ENCODE data around the gene GUCY2D. TPM values are rescaled to one million over a fixed set of nuclear protein-coding genes. Genes with fewer than 3 reads are reported as not detected.

GUCY2D gene
- total and polyA plus RNA-seq, 2 experiments from 2014 or later: 0.07 to 0.08 TPM

DNA sequence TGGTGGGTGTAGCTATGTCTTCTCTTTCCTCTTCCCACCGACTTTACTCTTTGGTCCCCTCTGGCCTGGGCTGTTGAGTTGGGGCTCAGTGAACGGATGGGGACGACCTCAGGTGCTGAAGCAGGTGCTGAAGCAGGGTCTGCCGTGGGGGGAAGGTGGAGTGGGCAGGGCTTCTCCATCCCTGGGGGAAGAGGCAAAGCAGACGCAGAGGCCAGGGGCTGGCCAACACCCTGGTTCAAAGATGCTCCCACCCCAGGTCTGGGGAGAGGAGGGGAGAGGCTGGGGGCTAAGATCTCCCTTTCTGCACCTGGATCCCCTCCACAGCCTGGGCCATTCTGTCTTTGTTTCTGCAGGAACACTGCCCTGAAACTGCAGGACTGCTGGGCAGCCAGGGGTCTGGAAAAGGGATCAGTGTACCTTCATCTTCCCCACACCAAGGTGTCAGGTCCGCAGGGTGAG lies 62.2 kb downstream of the GUCY2D start:
- H3K4me3 Mint-ChIP-seq: peak overlapping the region; percentile 56
- Histone ChIP-seq H3K9me2 (ENCODE audit: insufficient read depth) (no peaks in the 10 kb centered on the region), H4K20me1 (replicated peaks; ENCODE audit: insufficient read depth) (no peaks in the 10 kb centered on the region), H2AFZ (0 out of 2 replicates have a peak overlapping the region, but pooled peaks have one; percentile 18), H3K4me2 (peak overlapping the region; percentile 48; the same call in 1 of the 2 replicates), H3K4me1 (ENCODE audit: insufficient read depth) (peaks cover 33% of the 10 kb centered on the region), H3K27me3 (ENCODE audit: insufficient read depth) (peaks cover 94% of the 10 kb centered on the region), H3K36me3 (ENCODE audit: insufficient read depth) (no peaks in the 10 kb centered on the region), H3F3A (replicated peaks; ENCODE audit: low read depth) (no peaks in the 10 kb centered on the region), H3K79me2 (replicated peaks; ENCODE audit: insufficient read depth) (no peaks in the 10 kb centered on the region), H3K4me3 (peak overlapping the region; percentile 46; the same call in 1 of the 2 replicates), H3K27ac (ENCODE audit: low read depth) (no peak overlapping the region)
- peaks cover 73% of the 10 kb centered on the region for H3K27me3 Mint-ChIP-seq (ENCODE audit: insufficient read depth, low read depth, poor library complexity)
- DNase-seq (ENCODE audit: low spot score) (no peak), ATAC-seq (peak; percentile 13)
- H3K36me3 Mint-ChIP-seq (ENCODE audit: low read depth): no peaks in the 10 kb centered on the region
- no peaks in the 10 kb centered on the region; the same call in 2 of the 3 replicates for H3K9me3 Mint-ChIP-seq
- TF ChIP-seq, protein P1, sequence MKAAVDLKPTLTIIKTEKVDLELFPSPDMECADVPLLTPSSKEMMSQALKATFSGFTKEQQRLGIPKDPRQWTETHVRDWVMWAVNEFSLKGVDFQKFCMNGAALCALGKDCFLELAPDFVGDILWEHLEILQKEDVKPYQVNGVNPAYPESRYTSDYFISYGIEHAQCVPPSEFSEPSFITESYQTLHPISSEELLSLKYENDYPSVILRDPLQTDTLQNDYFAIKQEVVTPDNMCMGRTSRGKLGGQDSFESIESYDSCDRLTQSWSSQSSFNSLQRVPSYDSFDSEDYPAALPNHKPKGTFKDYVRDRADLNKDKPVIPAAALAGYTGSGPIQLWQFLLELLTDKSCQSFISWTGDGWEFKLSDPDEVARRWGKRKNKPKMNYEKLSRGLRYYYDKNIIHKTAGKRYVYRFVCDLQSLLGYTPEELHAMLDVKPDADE (IDR thresholded peaks at IDR 0.05): no peak
- TF ChIP-seq, protein P2, sequence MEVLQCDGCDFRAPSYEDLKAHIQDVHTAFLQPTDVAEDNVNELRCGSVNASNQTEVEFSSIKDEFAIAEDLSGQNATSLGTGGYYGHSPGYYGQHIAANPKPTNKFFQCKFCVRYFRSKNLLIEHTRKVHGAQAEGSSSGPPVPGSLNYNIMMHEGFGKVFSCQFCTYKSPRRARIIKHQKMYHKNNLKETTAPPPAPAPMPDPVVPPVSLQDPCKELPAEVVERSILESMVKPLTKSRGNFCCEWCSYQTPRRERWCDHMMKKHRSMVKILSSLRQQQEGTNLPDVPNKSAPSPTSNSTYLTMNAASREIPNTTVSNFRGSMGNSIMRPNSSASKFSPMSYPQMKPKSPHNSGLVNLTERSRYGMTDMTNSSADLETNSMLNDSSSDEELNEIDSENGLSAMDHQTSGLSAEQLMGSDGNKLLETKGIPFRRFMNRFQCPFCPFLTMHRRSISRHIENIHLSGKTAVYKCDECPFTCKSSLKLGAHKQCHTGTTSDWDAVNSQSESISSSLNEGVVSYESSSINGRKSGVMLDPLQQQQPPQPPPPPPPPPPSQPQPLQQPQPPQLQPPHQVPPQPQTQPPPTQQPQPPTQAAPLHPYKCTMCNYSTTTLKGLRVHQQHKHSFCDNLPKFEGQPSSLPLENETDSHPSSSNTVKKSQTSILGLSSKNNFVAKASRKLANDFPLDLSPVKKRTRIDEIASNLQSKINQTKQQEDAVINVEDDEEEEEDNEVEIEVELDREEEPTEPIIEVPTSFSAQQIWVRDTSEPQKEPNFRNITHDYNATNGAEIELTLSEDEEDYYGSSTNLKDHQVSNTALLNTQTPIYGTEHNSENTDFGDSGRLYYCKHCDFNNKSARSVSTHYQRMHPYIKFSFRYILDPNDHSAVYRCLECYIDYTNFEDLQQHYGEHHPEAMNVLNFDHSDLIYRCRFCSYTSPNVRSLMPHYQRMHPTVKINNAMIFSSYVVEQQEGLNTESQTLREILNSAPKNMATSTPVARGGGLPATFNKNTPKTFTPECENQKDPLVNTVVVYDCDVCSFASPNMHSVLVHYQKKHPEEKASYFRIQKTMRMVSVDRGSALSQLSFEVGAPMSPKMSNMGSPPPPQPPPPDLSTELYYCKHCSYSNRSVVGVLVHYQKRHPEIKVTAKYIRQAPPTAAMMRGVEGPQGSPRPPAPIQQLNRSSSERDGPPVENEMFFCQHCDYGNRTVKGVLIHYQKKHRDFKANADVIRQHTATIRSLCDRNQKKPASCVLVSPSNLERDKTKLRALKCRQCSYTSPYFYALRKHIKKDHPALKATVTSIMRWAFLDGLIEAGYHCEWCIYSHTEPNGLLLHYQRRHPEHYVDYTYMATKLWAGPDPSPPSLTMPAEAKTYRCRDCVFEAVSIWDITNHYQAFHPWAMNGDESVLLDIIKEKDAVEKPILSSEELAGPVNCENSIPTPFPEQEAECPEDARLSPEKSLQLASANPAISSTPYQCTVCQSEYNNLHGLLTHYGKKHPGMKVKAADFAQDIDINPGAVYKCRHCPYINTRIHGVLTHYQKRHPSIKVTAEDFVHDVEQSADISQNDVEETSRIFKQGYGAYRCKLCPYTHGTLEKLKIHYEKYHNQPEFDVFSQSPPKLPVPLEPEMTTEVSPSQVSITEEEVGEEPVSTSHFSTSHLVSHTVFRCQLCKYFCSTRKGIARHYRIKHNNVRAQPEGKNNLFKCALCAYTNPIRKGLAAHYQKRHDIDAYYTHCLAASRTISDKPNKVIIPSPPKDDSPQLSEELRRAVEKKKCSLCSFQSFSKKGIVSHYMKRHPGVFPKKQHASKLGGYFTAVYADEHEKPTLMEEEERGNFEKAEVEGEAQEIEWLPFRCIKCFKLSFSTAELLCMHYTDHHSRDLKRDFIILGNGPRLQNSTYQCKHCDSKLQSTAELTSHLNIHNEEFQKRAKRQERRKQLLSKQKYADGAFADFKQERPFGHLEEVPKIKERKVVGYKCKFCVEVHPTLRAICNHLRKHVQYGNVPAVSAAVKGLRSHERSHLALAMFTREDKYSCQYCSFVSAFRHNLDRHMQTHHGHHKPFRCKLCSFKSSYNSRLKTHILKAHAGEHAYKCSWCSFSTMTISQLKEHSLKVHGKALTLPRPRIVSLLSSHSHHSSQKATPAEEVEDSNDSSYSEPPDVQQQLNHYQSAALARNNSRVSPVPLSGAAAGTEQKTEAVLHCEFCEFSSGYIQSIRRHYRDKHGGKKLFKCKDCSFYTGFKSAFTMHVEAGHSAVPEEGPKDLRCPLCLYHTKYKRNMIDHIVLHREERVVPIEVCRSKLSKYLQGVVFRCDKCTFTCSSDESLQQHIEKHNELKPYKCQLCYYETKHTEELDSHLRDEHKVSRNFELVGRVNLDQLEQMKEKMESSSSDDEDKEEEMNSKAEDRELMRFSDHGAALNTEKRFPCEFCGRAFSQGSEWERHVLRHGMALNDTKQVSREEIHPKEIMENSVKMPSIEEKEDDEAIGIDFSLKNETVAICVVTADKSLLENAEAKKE (CRISPR knock-in tag; IDR thresholded peaks at IDR 0.05): no peak
- no peak for TF ChIP-seq EZH2phosphoT487 (IDR thresholded peaks at IDR 0.05; ENCODE audit: unreplicated experiment)
- no peak for TF ChIP-seq NANOG (IDR thresholded peaks at IDR 0.05; ENCODE audit: borderline replicate concordance)
- TF ChIP-seq CREB1 (CRISPR knock-in tag; IDR thresholded peaks at IDR 0.05; ENCODE audit: low read depth): no peak
- TF ChIP-seq JUNB (IDR thresholded peaks at IDR 0.05; ENCODE audit: unreplicated experiment): no peak
- no peak for TF ChIP-seq EZH2 (IDR thresholded peaks at IDR 0.05; ENCODE audit: low read depth, unreplicated experiment)
- TF ChIP-seq, protein P3, sequence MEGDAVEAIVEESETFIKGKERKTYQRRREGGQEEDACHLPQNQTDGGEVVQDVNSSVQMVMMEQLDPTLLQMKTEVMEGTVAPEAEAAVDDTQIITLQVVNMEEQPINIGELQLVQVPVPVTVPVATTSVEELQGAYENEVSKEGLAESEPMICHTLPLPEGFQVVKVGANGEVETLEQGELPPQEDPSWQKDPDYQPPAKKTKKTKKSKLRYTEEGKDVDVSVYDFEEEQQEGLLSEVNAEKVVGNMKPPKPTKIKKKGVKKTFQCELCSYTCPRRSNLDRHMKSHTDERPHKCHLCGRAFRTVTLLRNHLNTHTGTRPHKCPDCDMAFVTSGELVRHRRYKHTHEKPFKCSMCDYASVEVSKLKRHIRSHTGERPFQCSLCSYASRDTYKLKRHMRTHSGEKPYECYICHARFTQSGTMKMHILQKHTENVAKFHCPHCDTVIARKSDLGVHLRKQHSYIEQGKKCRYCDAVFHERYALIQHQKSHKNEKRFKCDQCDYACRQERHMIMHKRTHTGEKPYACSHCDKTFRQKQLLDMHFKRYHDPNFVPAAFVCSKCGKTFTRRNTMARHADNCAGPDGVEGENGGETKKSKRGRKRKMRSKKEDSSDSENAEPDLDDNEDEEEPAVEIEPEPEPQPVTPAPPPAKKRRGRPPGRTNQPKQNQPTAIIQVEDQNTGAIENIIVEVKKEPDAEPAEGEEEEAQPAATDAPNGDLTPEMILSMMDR (conservative IDR thresholded peaks at IDR 0.05; ENCODE audit: low read depth in 2 of 2): no peak
- no peak for TF ChIP-seq ZNF114 (CRISPR knock-in tag; IDR thresholded peaks at IDR 0.05)
- no peak for TF ChIP-seq ZNF331 (CRISPR knock-in tag; IDR thresholded peaks at IDR 0.05; ENCODE audit: low read depth)
- TF ChIP-seq, protein P4, sequence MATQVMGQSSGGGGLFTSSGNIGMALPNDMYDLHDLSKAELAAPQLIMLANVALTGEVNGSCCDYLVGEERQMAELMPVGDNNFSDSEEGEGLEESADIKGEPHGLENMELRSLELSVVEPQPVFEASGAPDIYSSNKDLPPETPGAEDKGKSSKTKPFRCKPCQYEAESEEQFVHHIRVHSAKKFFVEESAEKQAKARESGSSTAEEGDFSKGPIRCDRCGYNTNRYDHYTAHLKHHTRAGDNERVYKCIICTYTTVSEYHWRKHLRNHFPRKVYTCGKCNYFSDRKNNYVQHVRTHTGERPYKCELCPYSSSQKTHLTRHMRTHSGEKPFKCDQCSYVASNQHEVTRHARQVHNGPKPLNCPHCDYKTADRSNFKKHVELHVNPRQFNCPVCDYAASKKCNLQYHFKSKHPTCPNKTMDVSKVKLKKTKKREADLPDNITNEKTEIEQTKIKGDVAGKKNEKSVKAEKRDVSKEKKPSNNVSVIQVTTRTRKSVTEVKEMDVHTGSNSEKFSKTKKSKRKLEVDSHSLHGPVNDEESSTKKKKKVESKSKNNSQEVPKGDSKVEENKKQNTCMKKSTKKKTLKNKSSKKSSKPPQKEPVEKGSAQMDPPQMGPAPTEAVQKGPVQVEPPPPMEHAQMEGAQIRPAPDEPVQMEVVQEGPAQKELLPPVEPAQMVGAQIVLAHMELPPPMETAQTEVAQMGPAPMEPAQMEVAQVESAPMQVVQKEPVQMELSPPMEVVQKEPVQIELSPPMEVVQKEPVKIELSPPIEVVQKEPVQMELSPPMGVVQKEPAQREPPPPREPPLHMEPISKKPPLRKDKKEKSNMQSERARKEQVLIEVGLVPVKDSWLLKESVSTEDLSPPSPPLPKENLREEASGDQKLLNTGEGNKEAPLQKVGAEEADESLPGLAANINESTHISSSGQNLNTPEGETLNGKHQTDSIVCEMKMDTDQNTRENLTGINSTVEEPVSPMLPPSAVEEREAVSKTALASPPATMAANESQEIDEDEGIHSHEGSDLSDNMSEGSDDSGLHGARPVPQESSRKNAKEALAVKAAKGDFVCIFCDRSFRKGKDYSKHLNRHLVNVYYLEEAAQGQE (IDR thresholded peaks at IDR 0.05; ENCODE audit: unreplicated experiment): no peak
- TF ChIP-seq POLR2AphosphoS5 (IDR thresholded peaks at IDR 0.05; ENCODE audit: low read depth): no peak
- TF ChIP-seq STAT1 (IDR thresholded peaks at IDR 0.05; ENCODE audit: unreplicated experiment): no peak
- peaks cover 36% of the 10 kb centered on the region for H3K4me1 Mint-ChIP-seq
- no peak overlapping the region for H3K27ac Mint-ChIP-seq

All from GM23338 (cell line).